Stomach (tissue), 9 donors: ENCODE data around the gene CFAP69. TPM values are rescaled to one million over a fixed set of nuclear protein-coding genes. Genes with fewer than 3 reads are reported as not detected.
A peak's percentile ranks its signal among the peaks of the same experiment; 100 is the strongest.

Source experiments
- DNase-seq, 2 donors: peaks; one replicate each; pipeline versions ENCODE4 v3.0.0 to v3.0.0-alpha.2; 2013 to 2019
- H3K27ac ChIP-seq, 5 donors: fragments of 200-600 bp in 4 of 5; sonication (generic) in 4 of 5; one replicate each; pipeline ENCODE4 v1.5.1; 2013 to 2019; ENCODE audit warnings: mild to moderate bottlenecking in 1 of 5, moderate library complexity in 1 of 5
- H3K27me3 ChIP-seq, 3 donors: fragments of 200-600 bp; sonication (generic); one replicate each; pipeline ENCODE4 v1.5.1; 2017 to 2019; ENCODE audit warnings: mixed run types in 1 of 3
- H3K36me3 ChIP-seq, 4 donors: fragments of 200-600 bp; sonication (generic); 1 replicate in 3 of 4; 2 replicates in 1 of 4; pipeline ENCODE4 v1.5.1; 2016 to 2019
- H3K4me1 ChIP-seq, 4 donors: fragments of 200-600 bp; sonication (generic); one replicate each; pipeline ENCODE4 v1.5.1; 2016 to 2019
- H3K4me3 ChIP-seq, 4 donors: fragments of 200-600 bp; sonication (generic) in 3 of 4; one replicate each; pipeline ENCODE4 v1.5.1; 2016 to 2019; ENCODE audit warnings: mild to moderate bottlenecking in 1 of 4
- H3K9me3 ChIP-seq, 4 donors: fragments of 200-600 bp; sonication (generic); one replicate each; pipeline ENCODE4 v1.5.1; 2016 to 2019
- CTCF ChIP-seq, 7 experiments: fragments of 450-650 bp in 4 of 7; fragments of 200-600 bp in 3 of 7; sonication (generic) in 3 of 7; IDR thresholded peaks; one replicate each; pipeline ENCODE4 v1.5.1; 2016 to 2019; ENCODE audit warnings: antibody characterized with exemption in 7 of 7, control low read depth in 2 of 7, mild to moderate bottlenecking in 1 of 7
- EP300 ChIP-seq: sonication (generic); formaldehyde crosslinking; IDR thresholded peaks from one replicate; pipeline ENCODE4 v1.6.1; 2017; ENCODE audit warnings: antibody characterized with exemption
- POLR2A ChIP-seq, 4 donors: fragments of 450-650 bp; IDR thresholded peaks; one replicate each; pipeline ENCODE4 v1.6.1; 2016; ENCODE audit warnings: antibody characterized with exemption in 4 of 4, control low read depth in 2 of 4, mild to moderate bottlenecking in 1 of 4, moderate library complexity in 1 of 4
- POLR2AphosphoS5 ChIP-seq, 3 donors: sonication (generic); formaldehyde crosslinking; IDR thresholded peaks; one replicate each; pipeline ENCODE4 v1.6.1; 2016; ENCODE audit warnings: antibody characterized with exemption in 3 of 3
- WGBS, 5 donors: extraction: QIAGEN DNeasy Blood & Tissue Kit in 3 of 5; methylation state at CpG; one replicate each; pipeline versions ENCODE4 v1.1.5 to v1.1.7; 2013 to 2018; 5-methylcytosine and 5-hydroxymethylcytosine counted together
- intact Hi-C: fragments of 100-400 bp; cut with DNase I; formaldehyde crosslinking; loops from one replicate; pipeline ENCODE4 v1.15.1; 2023; ENCODE audit warnings: low total_unique reads
- polyA plus RNA-seq, 3 donors: library from polyadenylated mRNA; stranded (reverse); fragments of 200-250 nt; gene quantifications; one replicate each; pipeline ENCODE4 v1.2.3, GENCODE V29; 2013
- total RNA-seq, 5 donors: library from RNA; depleted of rRNA; stranded (reverse); fragments of >200 nt; gene quantifications; one replicate each; pipeline versions ENCODE4 v1.1.0 to v1.2.3, GENCODE V29; 2014 to 2016
- donor health status: healthy with polysubstance abuse.
- donor health status: Bipolar disorder and iron deficiency.
- donor health status: healthy.

The CFAP69 gene
- total and polyA plus RNA-seq, 8 donors: 0.87 to 22.0 (median 5.5) TPM

- no peak overlapping the region for H3K4me3 ChIP-seq
- intact Hi-C loops: no loop called here
- no peaks in the 10 kb centered on the region for H3K27me3 ChIP-seq
- H3K4me1 ChIP-seq: peaks cover 0 to 7% (median 2%) of the 10 kb centered on the region in 4 donors
- no peaks in the 10 kb centered on the region for H3K9me3 ChIP-seq
- peaks cover 0 to 7% (median 0%) of the 10 kb centered on the region in 4 donors for H3K36me3 ChIP-seq
- peak in 1 of 2 donors; percentile 45 for DNase-seq
- 83 to 92% (median 88%) methylated on average over 5 of the region's 5 CpGs for WGBS, 5 donors
- no peak for TF ChIP-seq CTCF (IDR thresholded peaks at IDR 0.05)
- no peak for TF ChIP-seq POLR2AphosphoS5 (IDR thresholded peaks at IDR 0.05)
- peak overlapping the region in 2 of 5 donors; percentile 38 to 75 for H3K27ac ChIP-seq
Measured at GRCh38 chr7:90222811-90223725, 21.9 kb upstream of the CFAP69 start.

GRCh38 chr7:90224195-90224594, 20.8 kb upstream of the CFAP69 start:
- H3K27ac ChIP-seq: peak overlapping the region in 1 of 5 donors; percentile 75
- peaks cover 0 to 7% (median 2%) of the 10 kb centered on the region in 4 donors for H3K4me1 ChIP-seq
- DNase-seq: no peak
- TF ChIP-seq POLR2A (IDR thresholded peaks at IDR 0.05) (no peak), POLR2AphosphoS5 (IDR thresholded peaks at IDR 0.05) (no peak), CTCF (IDR thresholded peaks at IDR 0.05) (no peak), EP300 (no peak)
- intact Hi-C loops: no loop called here
- peaks cover 0 to 7% (median 0%) of the 10 kb centered on the region in 4 donors for H3K36me3 ChIP-seq
- no peaks in the 10 kb centered on the region for H3K9me3 ChIP-seq
- H3K4me3 ChIP-seq: no peak overlapping the region
- H3K27me3 ChIP-seq: no peaks in the 10 kb centered on the region
- 64 to 77% (median 72%) methylated on average over 3 of the region's 3 CpGs for WGBS, 5 donors

- no peak for DNase-seq
- intact Hi-C loops: no loop called here
Measured at GRCh38 chr7:90225181-90225580, 19.8 kb upstream of the CFAP69 start.

GRCh38 chr7:90225601-90226000, 19.4 kb upstream of the CFAP69 start:
- 42 to 59% (median 51%) methylated on average over 1 of the region's 1 CpG for WGBS, 5 donors
- Histone ChIP-seq H3K27ac (no peak overlapping the region), H3K4me3 (no peak overlapping the region), H3K36me3 (peaks cover 0 to 7% (median 0%) of the 10 kb centered on the region in 4 donors), H3K27me3 (no peaks in the 10 kb centered on the region), H3K9me3 (no peaks in the 10 kb centered on the region), H3K4me1 (peaks cover 0 to 9% (median 4%) of the 10 kb centered on the region in 4 donors)
- DNase-seq: no peak
- TF ChIP-seq POLR2A (IDR thresholded peaks at IDR 0.05) (no peak), EP300 (no peak), CTCF (IDR thresholded peaks at IDR 0.05) (no peak), POLR2AphosphoS5 (IDR thresholded peaks at IDR 0.05) (no peak)
- intact Hi-C loops: no loop called here

More at GRCh38 chr7:90225181-90225580, 19.8 kb upstream of the CFAP69 start:
- TF ChIP-seq CTCF (IDR thresholded peaks at IDR 0.05) (no peak), POLR2AphosphoS5 (IDR thresholded peaks at IDR 0.05) (no peak), EP300 (no peak), POLR2A (IDR thresholded peaks at IDR 0.05) (no peak)
- Histone ChIP-seq H3K9me3 (no peaks in the 10 kb centered on the region), H3K4me3 (no peak overlapping the region), H3K4me1 (peaks cover 0 to 7% (median 2%) of the 10 kb centered on the region in 4 donors), H3K36me3 (peaks cover 0 to 7% (median 0%) of the 10 kb centered on the region in 4 donors), H3K27ac (no peak overlapping the region), H3K27me3 (no peaks in the 10 kb centered on the region)
- WGBS, 5 donors: 89 to 97% (median 94%) methylated on average over 3 of the region's 3 CpGs
